Glomerular visceral epithelial cell (primary cell): ENCODE data around the gene SLF2.

Experiments
- DNase-seq: peaks from one replicate; pipeline ENCODE4 v3.0.0-alpha.2; 2016; ENCODE audit errors: extremely low spot score

SLF2 gene

GRCh38 chr10:100999742-101000126, 87.0 kb downstream of the SLF2 start, which contains the start of gene LZTS2:
LZTS2 (plus strand) TSS chr10:100999808; CDS start chr10:101002539, 2,731 bp downstream.
- DNase-seq = no peak

GRCh38 chr10:101000127-101000914, 87.6 kb downstream of the SLF2 start:
- peak; percentile 28 for DNase-seq

- DNase-seq = peak; percentile 79
Measured at GRCh38 chr10:101000915-101001658, 88.3 kb downstream of the SLF2 start.

- no peak for DNase-seq
Measured at GRCh38 chr10:101001659-101002035, 88.9 kb downstream of the SLF2 start.

GRCh38 chr10:101002456-101002855, 89.7 kb downstream of the SLF2 start:
- no peak for DNase-seq

GRCh38 chr10:101003639-101004206, 91.0 kb downstream of the SLF2 start:
- no peak for DNase-seq

GRCh38 chr10:101005361-101005760, 92.6 kb downstream of the SLF2 start:
- DNase-seq = no peak

- DNase-seq = no peak
Measured at GRCh38 chr10:101005869-101006567, 93.3 kb downstream of the SLF2 start.

GRCh38 chr10:101006593-101007098, 93.9 kb downstream of the SLF2 start:
- DNase-seq = no peak

GRCh38 chr10:101007099-101007711, 94.4 kb downstream of the SLF2 start:
- DNase-seq = no peak

GRCh38 chr10:101007915-101008822, 95.4 kb downstream of the SLF2 start:
- DNase-seq = no peak

- DNase-seq = no peak
Measured at GRCh38 chr10:101008823-101009423, 96.2 kb downstream of the SLF2 start.

GRCh38 chr10:101010329-101010728, 97.6 kb downstream of the SLF2 start:
- DNase-seq = no peak

- DNase-seq = no peak
Measured at GRCh38 chr10:101011517-101012423, 99.0 kb downstream of the SLF2 start.

GRCh38 chr10:101012525-101013364, 100.0 kb downstream of the SLF2 start:
- peak; percentile 92 for DNase-seq

GRCh38 chr10:101013365-101013825, 100.6 kb downstream of the SLF2 start:
- DNase-seq = no peak

GRCh38 chr10:101014230-101014884, 101.6 kb downstream of the SLF2 start:
- peak; percentile 75 for DNase-seq
